NCI-H2029 (cell line): ENCODE measurements around the gene DMD.

Experiments
- DNase-seq: peaks from one replicate; lab custom pipeline; 2025; lab: John Stamatoyannopoulos, UW

Gene DMD

DNA sequence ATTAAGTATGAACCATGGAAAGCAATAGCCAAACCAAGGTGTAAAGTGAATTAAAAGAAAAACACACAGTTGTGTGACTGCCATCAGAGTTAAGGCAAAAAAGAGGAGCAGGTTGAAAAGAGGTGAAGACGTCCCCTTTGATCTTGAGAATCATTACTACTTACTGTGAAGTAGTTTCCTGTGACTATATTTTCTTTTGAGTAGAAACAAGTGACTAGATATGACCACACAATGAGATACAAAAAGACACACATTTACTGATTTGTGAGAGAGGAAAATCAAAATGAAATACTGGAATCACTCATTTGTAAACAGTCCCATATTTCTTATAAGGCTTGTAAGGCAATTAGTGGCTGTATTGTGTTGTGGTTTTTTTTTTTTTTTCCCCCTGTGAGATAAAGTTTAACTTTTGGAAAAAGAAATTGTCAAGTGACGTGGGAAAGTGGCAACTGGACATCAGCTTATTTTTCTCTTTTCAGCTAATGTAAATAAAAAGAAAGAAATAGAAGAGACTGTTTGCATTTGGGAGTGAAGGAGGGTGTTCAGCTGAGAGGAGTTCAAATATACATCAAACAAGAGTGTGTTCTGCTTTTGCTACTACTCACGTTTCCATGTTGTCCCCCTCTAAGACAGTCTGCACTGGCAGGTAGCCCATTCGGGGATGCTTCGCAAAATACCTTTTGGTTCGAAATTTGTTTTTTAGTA is 2033.1 kb downstream of the DMD start:
- DNase-seq, result no peak

DNA sequence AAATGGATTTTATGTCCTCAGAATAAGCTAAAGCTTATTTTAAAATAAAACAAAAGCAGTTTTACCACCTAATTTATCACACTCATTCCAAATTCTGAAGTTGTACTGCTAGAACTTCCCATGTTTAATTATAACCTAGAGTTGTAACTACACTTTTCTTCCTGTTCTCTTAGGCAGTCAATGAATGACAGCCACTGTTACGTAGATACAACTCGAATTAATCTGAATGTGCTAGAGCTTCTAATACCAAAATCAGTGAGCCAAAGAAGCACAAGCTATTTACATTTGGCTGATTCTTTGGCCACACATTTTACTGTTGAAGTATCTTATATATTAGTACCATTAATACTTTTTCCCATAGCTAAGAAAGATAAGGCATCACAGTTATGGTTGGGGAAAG is 2040.6 kb downstream of the DMD start:
- no peak for DNase-seq

DNA sequence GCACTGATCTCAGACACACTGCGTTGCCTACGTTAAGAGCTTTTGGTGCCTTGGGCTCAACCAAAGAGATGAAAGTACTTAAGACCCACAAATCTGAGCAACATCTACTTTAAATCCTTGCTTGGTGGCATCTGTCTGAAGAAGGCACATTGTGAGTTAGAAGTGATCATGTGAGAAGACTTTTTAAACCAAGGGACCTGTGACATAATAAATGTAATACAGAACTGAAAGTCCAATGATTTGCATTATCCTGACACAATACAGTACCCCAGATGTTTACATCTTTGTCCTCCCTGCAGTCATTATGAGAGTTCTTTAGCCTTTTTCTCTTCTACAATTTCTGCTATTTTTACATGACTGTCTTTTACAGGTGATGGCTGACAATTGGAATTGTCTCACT is 2042.8 kb downstream of the DMD start:
- DNase-seq, result no peak

DNA sequence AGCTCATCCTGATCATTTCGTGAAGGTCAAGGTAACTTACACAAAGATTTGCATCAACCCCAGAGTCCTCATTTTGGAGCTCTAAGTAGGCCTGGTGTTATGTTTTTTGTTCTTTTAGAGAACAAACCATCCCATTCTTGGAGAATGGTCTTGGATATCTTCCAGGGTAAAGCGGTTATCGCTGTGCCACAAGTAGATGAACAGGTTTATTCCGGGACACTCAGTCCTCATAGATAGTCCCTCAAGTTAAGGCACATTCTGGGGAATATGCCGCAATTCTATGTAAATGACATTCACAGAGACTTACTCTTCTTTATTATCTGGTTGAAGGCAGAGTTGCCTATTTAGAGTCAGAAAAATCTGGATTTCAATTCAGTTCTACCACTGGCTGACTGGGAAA is 2044.5 kb downstream of the DMD start:
- no peak for DNase-seq

DNA sequence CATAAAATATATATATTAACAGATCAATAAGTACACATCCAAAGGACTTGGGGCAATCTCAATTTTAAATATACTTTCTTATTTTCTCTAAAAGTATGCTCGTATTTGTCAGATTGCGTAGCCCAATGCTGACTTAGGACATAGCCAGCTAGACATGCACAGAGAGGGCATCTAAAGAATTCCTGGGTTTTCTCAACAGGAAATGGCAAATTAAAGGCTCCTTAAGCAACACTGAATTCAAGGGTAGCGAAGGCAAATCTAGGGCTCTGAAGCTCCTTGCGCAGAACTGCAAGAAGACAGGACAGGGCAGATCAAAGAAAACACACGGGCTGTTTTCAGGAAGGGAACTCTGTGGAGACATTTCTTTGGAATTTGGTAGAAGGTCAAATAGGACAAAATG is 2044.9 kb downstream of the DMD start:
- DNase-seq, result no peak

DNA sequence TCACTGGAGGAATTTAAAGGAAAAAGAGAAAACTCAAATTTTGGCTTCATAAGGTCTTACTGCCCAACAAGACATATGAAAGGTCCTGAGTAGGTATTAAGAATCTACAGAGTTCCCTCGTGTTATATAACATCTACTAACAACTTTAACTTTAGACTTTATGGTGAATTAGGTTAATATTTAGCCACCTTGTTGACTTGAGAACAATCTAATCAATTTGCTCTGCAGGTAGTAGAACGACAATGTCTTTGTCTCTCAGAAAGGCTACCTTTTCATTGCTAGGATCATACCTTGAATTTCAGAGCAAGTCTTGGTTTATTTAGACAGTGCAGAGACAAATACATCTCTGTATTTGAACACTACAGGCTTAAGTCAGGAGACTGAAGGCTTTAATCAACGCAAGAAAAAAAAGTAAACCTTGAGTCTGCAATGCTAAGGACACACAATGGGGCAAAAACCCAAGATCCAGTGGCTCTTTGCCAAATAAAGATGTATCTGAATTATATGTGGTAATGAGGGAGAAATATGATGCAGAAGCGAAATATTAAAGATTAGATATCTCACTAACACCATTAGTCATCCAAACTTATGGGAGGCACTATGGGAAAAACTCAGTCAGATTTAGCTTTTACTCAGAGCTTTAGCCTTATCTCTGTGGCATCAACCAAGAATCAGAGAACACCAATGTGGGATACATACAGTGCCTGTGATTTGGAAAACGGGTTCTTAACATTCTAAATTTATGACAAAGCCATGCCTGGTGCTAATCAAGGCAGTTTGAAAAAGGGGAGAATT is 2045.9 kb downstream of the DMD start:
- DNase-seq, result no peak

DNA sequence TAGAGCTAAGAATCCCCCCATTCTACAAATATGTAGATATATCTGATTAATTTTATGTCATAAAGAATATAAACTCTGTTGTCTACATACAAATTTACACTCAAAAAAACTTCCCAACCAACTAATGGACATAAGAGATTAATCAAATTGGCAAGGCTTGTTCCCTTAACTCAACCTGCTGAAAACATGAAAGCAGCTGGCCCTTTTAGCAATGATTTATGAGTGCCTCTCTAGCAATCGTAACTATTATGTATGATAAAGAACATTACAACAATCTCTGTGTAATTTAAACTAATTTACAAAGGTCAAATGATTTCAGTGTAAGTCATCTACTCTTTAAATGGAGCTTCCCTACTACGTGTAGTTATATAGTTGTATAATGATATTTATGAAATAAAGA is 2056.4 kb downstream of the DMD start:
- no peak for DNase-seq

DNA sequence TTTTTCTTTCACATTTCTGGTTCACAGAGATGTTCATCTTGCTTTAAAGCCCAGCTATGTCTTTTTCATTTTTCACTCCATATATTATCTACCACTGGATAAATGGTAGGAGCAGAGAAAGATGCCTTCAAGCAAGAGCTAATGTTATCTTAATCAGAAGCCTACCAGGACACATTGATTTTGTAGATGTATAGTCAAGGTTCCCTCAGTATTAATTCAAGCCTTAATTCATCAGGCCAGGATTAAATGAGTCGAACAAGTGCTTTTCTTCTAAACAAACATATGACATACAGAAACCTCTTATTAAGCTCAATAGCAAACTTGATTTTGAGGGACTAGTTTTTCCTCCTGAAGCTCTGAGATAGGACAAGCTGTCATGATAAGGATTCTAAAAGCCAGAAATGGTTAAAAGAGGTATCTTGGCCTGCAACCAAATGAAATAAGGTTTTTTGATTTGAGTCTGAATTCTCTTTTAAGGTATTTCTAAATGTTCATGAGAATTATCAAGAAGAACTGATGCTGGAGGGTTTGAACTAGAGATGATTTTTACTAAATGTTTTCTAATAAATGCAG is 2057.8 kb downstream of the DMD start:
- DNase-seq, result no peak

DNA sequence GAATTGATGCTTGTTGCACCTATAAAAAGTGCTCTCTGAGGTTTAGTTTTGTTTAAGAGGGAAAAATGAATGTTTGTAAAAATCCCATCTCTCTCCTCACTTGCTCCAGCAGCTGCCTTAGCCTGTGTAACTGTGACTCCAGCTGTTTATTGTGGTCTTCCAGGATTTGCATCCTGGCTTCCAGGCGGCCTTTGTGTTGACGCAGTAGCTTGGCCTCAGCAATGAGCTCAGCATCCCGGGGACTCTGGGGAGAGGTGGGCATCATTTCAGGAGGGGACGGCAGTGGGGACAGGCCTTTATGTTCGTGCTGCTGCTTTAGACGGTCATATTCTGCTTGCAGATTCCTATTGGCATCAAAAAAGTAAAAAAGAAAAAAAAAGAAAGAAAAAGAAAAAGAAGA is 2064.2 kb downstream of the DMD start:
- no peak for DNase-seq

DNA sequence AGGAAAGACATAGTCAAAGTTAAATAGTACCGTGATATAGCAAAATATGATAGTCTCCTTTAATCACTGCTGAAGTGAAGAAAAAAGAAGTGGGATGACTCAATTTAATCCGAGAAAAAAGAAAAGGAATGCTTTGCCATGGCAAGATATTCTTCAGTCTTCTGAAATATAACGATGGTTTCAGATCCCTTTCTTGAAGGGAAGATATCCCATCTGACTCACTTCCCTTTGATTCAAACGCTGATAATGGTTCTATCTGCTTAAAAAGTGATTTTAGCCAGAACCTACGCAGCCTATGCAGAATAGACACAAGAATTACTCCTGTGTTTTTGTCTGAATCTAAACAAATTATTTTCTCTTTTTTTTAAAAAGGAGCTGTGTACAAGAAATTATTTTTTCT is 2071.4 kb downstream of the DMD start:
- no peak for DNase-seq

DNA sequence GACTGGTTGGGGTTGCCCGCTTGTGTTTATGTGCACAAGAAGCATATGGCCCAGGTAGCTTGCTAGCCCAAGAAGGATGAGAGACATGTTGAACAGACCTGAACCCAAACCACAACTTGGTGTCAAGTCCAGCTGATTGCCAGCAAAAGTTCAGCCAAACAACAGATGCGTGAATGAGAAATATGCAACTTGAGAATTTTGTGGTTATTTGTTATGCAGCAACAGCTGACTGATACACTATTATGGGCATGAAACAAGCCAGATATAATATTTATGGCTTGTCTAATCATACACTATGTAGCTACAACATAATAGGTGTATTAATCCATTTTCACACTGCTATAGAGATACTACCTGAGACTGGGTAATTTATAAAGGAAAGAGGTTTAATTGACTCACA is 2073.2 kb downstream of the DMD start:
- no peak for DNase-seq

DNA sequence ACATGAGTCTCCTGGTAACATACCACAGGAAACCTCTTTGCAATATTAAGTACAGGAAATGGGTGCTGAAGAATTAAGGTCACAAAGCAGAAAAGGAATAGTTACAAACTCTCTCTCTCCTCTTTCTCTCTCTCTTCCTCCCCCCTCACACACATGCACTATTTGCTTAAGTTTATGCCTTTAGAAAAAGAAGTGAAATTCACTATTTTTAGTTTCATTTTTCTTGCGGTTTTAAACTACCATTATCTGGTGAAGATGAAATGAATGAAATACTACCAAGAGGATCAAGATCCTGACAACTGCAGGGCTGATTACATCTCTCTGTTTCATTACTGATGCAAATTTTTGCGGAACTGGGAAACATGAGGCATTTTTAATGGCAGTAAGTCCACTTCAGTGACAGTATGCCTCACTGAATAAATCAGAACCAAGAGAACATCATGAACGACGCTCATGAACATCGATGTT is 2075.2 kb downstream of the DMD start:
- DNase-seq, result no peak

DNA sequence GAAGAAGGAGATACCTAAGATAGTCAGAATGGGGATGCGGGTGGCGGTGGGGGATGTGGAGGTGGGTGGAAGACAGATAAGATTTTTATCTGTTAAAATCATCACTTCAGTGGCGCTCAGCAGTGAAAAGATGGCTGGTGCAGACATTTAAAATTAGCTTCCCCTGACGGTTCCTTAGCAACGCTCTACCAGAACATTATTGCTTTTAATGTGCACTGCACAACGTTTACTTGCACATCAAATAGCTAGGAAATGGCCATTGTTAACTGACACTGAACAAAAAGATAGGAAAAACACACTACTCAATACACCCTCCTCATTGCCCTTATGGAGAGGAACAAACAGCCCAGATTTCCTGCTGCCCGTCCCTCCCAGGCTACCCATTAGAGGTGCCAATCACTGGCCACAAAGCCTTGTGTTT is 2078.5 kb downstream of the DMD start:
- DNase-seq, result no peak

DNA sequence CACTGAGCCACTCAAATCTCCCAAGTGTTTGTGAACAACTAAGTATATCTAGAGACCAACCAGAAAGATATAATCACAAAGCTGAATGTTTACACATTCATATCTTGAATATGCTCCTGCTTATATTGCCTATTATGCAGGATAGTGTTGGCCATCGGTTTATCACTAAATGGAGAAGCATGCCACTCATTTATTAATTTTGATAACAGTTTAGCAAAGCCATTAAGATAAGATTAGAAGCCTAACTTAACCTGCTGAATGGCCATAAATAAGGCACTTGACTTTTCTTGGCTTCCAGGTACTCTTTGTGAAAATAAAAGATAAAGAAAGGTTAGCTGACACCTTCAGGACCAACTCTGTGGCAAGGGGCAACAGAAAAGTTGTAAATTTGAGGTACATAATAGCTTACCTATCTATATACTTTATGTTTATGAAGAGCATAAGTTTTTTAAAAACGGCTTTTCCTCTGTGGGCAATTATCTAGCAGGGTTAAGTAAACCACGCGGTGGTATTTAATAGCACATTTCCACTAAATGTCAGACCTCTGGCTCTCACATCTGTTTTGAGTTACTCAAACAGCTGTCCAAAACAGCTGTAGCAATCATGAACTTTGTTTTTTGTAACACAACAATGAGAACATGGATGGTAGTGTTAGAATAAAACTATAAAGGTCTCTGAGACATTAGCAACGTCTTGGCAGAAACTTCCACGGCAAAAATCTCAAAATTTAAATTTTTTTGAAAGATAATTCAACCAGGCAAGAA is 2080.7 kb downstream of the DMD start:
- no peak for DNase-seq

DNA sequence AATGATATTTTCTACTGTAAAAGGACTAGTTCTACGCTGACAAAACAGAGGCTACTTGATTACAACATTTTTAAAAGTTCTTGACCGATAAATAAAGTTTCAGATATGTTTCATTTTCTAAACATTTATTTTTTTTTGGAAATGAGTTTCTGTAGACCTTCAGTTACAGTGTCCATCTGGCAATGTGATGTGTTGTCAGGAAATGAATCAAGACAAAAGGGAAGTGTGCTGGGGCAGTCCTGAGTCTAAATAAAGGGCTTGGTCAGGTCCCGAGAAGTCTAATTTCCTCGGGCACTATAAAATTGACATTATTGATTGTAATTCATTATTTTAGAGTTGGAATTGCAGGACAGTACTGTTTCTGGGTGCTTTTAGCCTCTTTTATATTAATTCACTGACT is 2082.5 kb downstream of the DMD start:
- DNase-seq, result no peak

DNA sequence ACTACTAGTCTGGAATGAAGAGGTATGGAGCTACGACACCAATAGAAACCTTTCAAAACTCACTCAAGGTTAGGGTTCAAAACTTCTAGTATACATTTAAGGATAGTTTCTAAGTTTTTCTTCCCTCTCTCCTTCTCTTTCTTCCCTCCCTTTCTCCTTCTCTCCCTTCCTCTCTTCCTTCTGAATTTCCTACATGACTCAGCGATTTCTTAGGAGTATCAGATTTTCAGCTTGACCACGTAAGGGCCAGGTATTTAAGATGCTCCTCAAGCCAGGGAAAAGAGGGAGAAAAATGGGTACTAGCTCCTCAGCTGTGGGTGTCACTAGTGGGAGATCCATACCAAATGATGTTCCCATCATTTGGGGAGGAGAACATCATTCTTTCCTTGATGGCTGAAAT is 2083.6 kb downstream of the DMD start:
- no peak for DNase-seq

DNA sequence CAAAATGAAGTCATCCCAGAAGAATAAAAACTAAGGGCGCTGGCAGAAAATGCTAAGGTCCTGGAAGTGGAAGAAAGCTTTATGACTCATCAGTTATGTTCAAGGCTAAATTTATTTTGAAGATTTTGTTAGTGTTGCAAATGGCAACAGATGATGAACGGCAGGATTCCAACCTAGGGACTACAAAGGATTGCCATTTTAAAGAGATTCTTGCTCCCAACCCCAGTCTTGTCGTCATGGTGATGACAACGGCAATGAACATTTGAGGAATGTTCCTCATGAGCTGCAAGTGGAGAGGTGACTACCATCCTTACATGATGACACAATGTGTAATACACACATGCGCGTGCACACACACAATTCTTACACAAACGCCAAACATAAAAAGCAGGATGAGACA is 2085.1 kb downstream of the DMD start:
- DNase-seq, result no peak

DNA sequence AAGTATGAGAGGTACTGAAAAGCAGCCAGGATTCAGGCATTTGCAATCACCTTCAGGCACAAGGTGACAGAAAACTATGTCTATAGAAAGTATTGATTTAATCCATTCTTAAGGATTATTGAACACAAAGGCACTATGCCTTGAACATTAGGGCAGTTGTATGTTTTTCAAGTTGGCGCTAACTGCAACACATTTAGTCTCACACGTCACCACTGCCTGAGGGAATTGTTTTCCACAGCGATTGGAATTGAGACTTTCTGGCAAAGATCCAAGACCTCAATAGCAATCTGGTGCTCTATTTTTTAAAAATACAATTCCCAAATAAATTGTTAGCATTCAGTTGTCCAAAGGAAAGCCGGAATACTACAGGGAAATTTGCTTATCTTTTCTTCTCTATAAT is 2086.8 kb downstream of the DMD start:
- DNase-seq, result no peak

DNA sequence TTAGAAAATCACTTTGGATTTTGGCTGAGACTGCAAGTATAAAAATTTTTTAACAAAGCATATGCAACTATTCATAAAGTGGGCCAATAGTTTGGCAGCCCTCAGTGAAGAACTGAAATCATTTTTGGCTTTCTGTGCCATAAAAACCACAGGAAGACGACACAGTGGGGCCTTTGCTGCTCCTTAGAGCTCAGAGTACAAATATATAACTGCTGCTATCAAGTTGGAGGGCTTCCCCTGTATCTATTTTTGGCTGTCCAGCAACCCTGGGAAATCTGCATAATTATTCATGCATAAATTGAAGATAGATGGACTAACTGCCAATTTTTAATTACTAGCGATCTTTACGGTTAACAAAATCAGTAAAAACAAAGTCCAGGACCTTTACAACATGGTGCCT is 2088.0 kb downstream of the DMD start:
- DNase-seq, result no peak

DNA sequence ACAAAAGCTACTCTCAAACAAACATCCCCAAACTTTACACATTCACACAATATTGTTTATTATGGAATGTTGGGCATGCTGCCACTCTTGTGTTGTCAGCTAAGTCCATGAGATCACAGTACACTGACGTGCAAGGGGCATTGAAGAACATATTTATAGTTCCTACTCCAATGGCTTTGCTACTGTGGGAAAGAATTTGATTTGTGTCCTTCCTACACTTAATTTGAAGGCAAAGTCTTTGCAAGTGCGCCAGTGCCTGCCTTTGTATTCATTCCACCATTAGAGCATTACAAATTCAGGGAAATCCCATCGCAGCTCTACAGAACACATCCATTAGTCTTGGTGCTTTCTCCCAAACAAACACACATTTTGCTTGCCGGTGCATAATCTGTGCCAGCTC is 2094.1 kb downstream of the DMD start:
- no peak for DNase-seq

DNA sequence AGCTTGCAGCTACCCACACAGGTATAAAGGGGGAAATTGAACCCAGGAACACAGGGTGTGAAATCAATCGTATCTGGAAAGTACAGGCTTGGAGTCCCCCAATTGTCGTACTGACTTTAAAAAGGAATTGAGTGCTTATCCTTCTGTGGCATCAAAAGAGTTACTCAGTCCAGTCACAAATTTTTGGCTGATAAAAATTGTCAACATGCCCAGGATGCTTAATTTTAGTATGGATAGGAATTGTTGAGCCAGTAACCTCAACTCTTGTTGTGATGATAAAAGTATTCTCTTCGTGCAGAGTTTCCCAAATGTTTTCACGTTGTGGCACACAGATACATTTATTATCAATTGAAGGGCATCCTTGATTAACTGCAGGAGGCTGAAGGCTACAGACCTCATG is 2096.0 kb downstream of the DMD start:
- DNase-seq, result no peak

DNA sequence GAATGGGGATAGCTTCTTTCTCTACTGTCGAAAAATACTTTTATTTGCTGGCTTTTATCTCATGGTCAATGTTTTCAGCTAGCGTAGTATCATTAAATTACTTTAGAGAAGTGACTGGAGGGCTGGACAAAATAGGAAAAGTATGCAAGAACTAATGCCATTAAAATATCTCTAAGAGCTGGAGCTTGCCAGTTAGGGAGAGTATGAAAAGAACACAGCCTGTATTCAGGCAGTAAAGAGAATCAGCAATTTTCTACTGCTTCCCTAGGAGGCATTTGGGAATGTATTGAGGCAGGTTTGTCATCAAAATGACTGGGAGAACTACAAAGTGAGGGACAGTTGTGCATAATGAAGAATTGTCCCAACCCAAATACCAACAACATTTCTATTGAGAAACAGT is 2096.5 kb downstream of the DMD start:
- DNase-seq, result no peak
